GM21529 (cell line): Measurements from ENCODE around the gene SPTB.

Experiments used
- ATAC-seq: cut with Tn5 transposase; IDR thresholded peaks from one replicate; pipeline ENCODE4 v1.9.1; 2021; ENCODE audit not compliant: unreplicated experiment

The SPTB gene

GRCh38 chr14:64792871-64793560 lies 86.7 kb downstream of the SPTB start:
- no peak for ATAC-seq

GRCh38 chr14:64792231-64792630 lies 87.5 kb downstream of the SPTB start:
- ATAC-seq: no peak

GRCh38 chr14:64790478-64790877 lies 89.2 kb downstream of the SPTB start:
- no peak for ATAC-seq

- no peak for ATAC-seq
These were observed 90.0 kb downstream of the SPTB start for GRCh38 chr14:64789696-64790095.

GRCh38 chr14:64788706-64789105 lies 91.0 kb downstream of the SPTB start:
- no peak for ATAC-seq

- ATAC-seq: no peak
These were observed 92.1 kb downstream of the SPTB start for GRCh38 chr14:64787619-64788018.

GRCh38 chr14:64786296-64787149 lies 93.2 kb downstream of the SPTB start:
- no peak for ATAC-seq

GRCh38 chr14:64784006-64784405 lies 95.7 kb downstream of the SPTB start:
- no peak for ATAC-seq

GRCh38 chr14:64782196-64782595 lies 97.5 kb downstream of the SPTB start:
- no peak for ATAC-seq

GRCh38 chr14:64779472-64779871 lies 100.2 kb downstream of the SPTB start:
- ATAC-seq: no peak

- ATAC-seq: no peak
These were observed 101.5 kb downstream of the SPTB start for GRCh38 chr14:64778104-64778754.

GRCh38 chr14:64777461-64777860 lies 102.2 kb downstream of the SPTB start:
- no peak for ATAC-seq

- no peak for ATAC-seq
These were observed 104.5 kb downstream of the SPTB start for GRCh38 chr14:64775081-64775777.

GRCh38 chr14:64774272-64774671 lies 105.4 kb downstream of the SPTB start:
- no peak for ATAC-seq

- ATAC-seq: no peak
These were observed 106.1 kb downstream of the SPTB start for GRCh38 chr14:64773577-64773976.

GRCh38 chr14:64773046-64773445 lies 106.7 kb downstream of the SPTB start:
- ATAC-seq: no peak

- ATAC-seq: no peak
These were observed 107.2 kb downstream of the SPTB start for GRCh38 chr14:64772397-64772950.

GRCh38 chr14:64771161-64771560 lies 108.5 kb downstream of the SPTB start:
- no peak for ATAC-seq

- ATAC-seq: no peak
These were observed 109.0 kb downstream of the SPTB start for GRCh38 chr14:64770751-64771150.

GRCh38 chr14:64769096-64770020 lies 110.3 kb downstream of the SPTB start:
- no peak for ATAC-seq
